ENCODE data around the gene COQ8A. TPM values are rescaled to one million over a fixed set of nuclear protein-coding genes. Genes with fewer than 3 reads are reported as not detected.

The COQ8A gene
- total RNA-seq, 1 donor, result 3.0 TPM

DNA sequence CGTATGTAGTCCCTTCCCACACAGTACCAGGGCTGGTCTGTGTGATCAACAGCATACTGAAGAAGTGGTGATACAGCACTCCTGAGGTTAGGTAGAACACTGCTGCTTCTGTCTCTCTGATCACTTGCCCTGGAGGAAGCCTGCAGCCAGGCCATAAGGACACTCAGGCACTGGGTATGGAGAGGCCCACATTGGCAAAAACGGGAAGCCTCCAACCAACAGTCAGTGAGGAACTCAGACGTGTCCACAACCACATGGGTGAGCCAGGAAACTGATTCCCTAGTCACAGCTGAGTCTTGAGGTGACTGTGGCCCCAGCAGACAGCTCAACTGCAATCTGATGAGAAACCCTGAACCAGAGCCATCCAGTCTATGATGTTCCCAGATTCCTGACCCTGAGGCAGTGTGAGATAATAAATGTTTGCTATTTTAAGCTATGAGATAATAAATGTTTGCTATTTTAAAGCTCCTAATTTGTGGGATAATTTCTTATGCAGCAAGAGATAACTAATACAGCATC lies 62.5 kb downstream of the COQ8A start:
- no peak overlapping the region for H3K4me3 ChIP-seq (ENCODE audit: low read depth, low read length)
- no peak for DNase-seq (ENCODE audit: low read depth)
- TF ChIP-seq, protein P1, sequence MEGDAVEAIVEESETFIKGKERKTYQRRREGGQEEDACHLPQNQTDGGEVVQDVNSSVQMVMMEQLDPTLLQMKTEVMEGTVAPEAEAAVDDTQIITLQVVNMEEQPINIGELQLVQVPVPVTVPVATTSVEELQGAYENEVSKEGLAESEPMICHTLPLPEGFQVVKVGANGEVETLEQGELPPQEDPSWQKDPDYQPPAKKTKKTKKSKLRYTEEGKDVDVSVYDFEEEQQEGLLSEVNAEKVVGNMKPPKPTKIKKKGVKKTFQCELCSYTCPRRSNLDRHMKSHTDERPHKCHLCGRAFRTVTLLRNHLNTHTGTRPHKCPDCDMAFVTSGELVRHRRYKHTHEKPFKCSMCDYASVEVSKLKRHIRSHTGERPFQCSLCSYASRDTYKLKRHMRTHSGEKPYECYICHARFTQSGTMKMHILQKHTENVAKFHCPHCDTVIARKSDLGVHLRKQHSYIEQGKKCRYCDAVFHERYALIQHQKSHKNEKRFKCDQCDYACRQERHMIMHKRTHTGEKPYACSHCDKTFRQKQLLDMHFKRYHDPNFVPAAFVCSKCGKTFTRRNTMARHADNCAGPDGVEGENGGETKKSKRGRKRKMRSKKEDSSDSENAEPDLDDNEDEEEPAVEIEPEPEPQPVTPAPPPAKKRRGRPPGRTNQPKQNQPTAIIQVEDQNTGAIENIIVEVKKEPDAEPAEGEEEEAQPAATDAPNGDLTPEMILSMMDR (IDR thresholded peaks at IDR 0.05; ENCODE audit: insufficient read depth, low read depth, low read length), result no peak

GRCh38 chr1:227003165-227003564 lies 63.1 kb downstream of the COQ8A start:
- TF ChIP-seq, protein P1 (IDR thresholded peaks at IDR 0.05; ENCODE audit: insufficient read depth, low read depth, low read length), result no peak
- no peak overlapping the region for H3K4me3 ChIP-seq (ENCODE audit: low read depth, low read length)
- no peak for DNase-seq (ENCODE audit: low read depth)

- H3K4me3 ChIP-seq (ENCODE audit: low read depth, low read length), result no peak overlapping the region
- no peak for DNase-seq (ENCODE audit: low read depth)
- TF ChIP-seq, protein P1 (IDR thresholded peaks at IDR 0.05; ENCODE audit: insufficient read depth, low read depth, low read length), result no peak
These were observed 64.7 kb downstream of the COQ8A start for GRCh38 chr1:227004796-227005195.

DNA sequence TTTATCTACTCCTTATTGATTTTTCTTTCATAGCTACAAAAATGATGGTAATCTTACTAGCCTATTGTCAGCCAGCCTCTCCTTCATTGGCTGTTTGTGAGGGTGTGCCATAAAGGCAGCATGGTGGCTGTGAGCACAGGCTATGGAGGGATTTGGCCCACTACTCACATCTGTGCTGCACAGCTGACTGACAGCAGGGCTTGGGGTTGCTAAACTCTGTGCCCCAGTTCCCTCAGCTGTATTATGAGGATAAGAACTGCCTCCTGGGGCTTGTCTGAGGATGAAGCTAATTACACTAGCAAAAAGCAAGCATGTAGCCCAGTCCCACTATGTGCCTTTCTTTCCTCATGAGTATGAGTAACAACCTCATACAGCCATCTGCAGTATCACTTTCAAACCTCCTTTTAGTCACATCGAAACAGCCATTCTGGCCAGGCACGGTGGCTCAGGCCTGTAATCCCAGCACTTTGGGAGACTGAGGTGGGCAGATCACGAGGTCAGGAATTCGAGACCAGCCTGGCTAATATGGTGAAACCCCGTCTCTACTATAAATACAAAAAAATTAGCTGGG lies 66.2 kb downstream of the COQ8A start:
- no peak for DNase-seq (ENCODE audit: low read depth)
- TF ChIP-seq, protein P1 (IDR thresholded peaks at IDR 0.05; ENCODE audit: insufficient read depth, low read depth, low read length), result no peak
- H3K4me3 ChIP-seq (ENCODE audit: low read depth, low read length), result no peak overlapping the region

DNA sequence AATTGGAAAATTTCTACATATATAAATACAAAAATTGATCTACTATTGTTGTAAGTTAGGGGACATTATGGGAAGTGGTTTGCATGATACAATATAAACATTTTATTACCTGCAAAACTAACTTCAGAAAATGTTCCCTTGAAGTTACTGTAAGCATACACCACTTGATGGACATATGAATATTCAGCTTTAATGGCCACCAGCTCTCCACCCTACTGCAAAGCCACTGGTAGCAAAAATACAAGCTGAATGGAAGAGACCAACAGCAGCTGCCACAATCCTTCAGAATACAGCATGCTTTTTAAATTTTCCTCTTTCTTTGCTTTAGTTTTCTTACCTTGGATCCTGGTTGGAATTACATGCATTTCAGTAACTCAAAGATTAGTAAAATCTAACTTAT lies 69.8 kb downstream of the COQ8A start:
- no peak for DNase-seq (ENCODE audit: low read depth)
- TF ChIP-seq, protein P1 (IDR thresholded peaks at IDR 0.05; ENCODE audit: insufficient read depth, low read depth, low read length), result no peak
- no peak overlapping the region for H3K4me3 ChIP-seq (ENCODE audit: low read depth, low read length)

- TF ChIP-seq, protein P1 (IDR thresholded peaks at IDR 0.05; ENCODE audit: insufficient read depth, low read depth, low read length), result no peak
- H3K4me3 ChIP-seq (ENCODE audit: low read depth, low read length), result no peak overlapping the region
These were observed 70.6 kb downstream of the COQ8A start for GRCh38 chr1:227010645-227011044.

DNA sequence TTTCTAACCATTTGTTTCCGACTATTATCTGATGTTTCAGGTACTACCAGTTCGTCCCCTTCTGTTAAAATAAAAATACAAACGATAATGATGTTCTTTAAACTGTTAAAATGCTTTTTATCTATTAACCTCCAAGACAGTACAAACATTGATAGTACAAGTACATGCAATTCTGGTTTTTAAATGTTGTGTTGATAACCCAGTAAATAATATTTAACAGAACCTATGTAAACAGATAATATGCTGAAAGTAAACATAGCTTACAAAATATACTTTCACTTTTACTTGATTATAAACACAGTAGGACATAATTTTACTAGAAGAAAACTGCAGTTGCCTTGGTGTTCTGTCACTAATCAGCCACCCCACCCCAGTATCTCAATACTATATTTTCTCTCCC lies 76.9 kb downstream of the COQ8A start:
- no peak overlapping the region for H3K4me3 ChIP-seq (ENCODE audit: low read depth, low read length)
- TF ChIP-seq, protein P1 (IDR thresholded peaks at IDR 0.05; ENCODE audit: insufficient read depth, low read depth, low read length), result no peak
- peak; percentile 11 for DNase-seq (ENCODE audit: low read depth)

More at GRCh38 chr1:227010645-227011044, 70.6 kb downstream of the COQ8A start:
- DNase-seq (ENCODE audit: low read depth), result no peak
